Measurements from ENCODE around the gene ATG3.

Gene ATG3

GRCh38 chr3:112561734-112562529 is at the start of gene ATG3, which contains the start of gene SLC35A5 (continued):
- TF ChIP-seq ZNF248 (tag by site-specific recombination; IDR thresholded peaks at IDR 0.05) (no peak), ZNF701 (tag by site-specific recombination; IDR thresholded peaks at IDR 0.05) (no peak), ZNF529 (tag by site-specific recombination; IDR thresholded peaks at IDR 0.05; ENCODE audit: insufficient replicate concordance) (no peak), ZNF843 (tag by site-specific recombination; IDR thresholded peaks at IDR 0.05) (peak; percentile 42; the same call in 1 of the 2 replicates), ZNF549 (tag by site-specific recombination; IDR thresholded peaks at IDR 0.05) (no peak), ZBTB21 (tag by site-specific recombination; IDR thresholded peaks at IDR 0.05) (peak; percentile 63), PRDM6 (tag by site-specific recombination; IDR thresholded peaks at IDR 0.05) (no peak), PBX3 (CRISPR knock-in tag; IDR thresholded peaks at IDR 0.05) (no peak), ZNF518A (tag by site-specific recombination; conservative IDR thresholded peaks at IDR 0.05; ENCODE audit: low read depth) (0 out of 2 replicates have a peak, but pooled peaks have one; percentile 30), SP3 (tag by site-specific recombination; IDR thresholded peaks at IDR 0.05) (peak; percentile 94), KLF9 (tag by site-specific recombination; IDR thresholded peaks at IDR 0.05; ENCODE audit: low read depth) (peak; percentile 92), ZNF398 (tag by site-specific recombination; IDR thresholded peaks at IDR 0.05) (peak; percentile 76), ZNF416 (tag by site-specific recombination; IDR thresholded peaks at IDR 0.05) (no peak), ZNF214 (tag by site-specific recombination; IDR thresholded peaks at IDR 0.05; ENCODE audit: borderline replicate concordance) (no peak), ZNF362 (tag by site-specific recombination; IDR thresholded peaks at IDR 0.05) (no peak), ZNF394 (tag by site-specific recombination; IDR thresholded peaks at IDR 0.05; ENCODE audit: borderline replicate concordance) (peak; percentile 73), ZNF571 (tag by site-specific recombination; IDR thresholded peaks at IDR 0.05) (no peak), ZNF274 (IDR thresholded peaks at IDR 0.05; ENCODE audit: low read length) (no peak), ZNF274 (tag by site-specific recombination; IDR thresholded peaks at IDR 0.05; ENCODE audit: borderline replicate concordance) (no peak), ZNF580 (tag by site-specific recombination; IDR thresholded peaks at IDR 0.05) (peak; percentile 58; the same call in 1 of the 2 replicates), TRIM28 (IDR thresholded peaks at IDR 0.05; ENCODE audit: borderline replicate concordance, low read length) (peak; percentile 74), ZNF837 (tag by site-specific recombination; IDR thresholded peaks at IDR 0.05) (no peak), ZNF302 (tag by site-specific recombination; IDR thresholded peaks at IDR 0.05; ENCODE audit: low read depth) (no peak), TCF7L2 (IDR thresholded peaks at IDR 0.05; ENCODE audit: borderline replicate concordance, low read depth, low read length) (no peak), ZBTB1 (tag by site-specific recombination; IDR thresholded peaks at IDR 0.05) (0 out of 2 replicates have a peak, but pooled peaks have one; percentile 30), ZNF791 (tag by site-specific recombination; IDR thresholded peaks at IDR 0.05) (no peak), ZNF473 (tag by site-specific recombination; IDR thresholded peaks at IDR 0.05) (no peak), GLIS2 (tag by site-specific recombination; IDR thresholded peaks at IDR 0.05) (peak; percentile 70), ZNF10 (tag by site-specific recombination; IDR thresholded peaks at IDR 0.05) (no peak)
